ENCODE measurements around the gene GOPC. TPM values are rescaled to one million over a fixed set of nuclear protein-coding genes. Genes with fewer than 3 reads are reported as not detected.

GOPC gene
- total and polyA plus RNA-seq, 2 donors (not counting 1 experiment from before 2014, with no cell fraction given): 8.9 to 26.7 TPM

GRCh38 chr6:117531809-117532725, 70.2 kb downstream of the GOPC start:
- Mint-ChIP-seq H3K4me3 (no peak overlapping the region), H3K27ac (no peak overlapping the region), H3K27me3 (peaks cover 33% of the 10 kb centered on the region), H3K4me1 (no peaks in the 10 kb centered on the region), H3K9me3 (ENCODE audit: insufficient read depth) (no peaks in the 10 kb centered on the region)
- TF ChIP-seq CTCF (IDR thresholded peaks at IDR 0.05): no peak
- TF ChIP-seq EZH2 (IDR thresholded peaks at IDR 0.05; ENCODE audit: borderline replicate concordance, insufficient read depth, low read depth, low read length, poor library complexity, severe bottlenecking): no peak
- POLR2A ChIA-PET: no interaction called here
- intact Hi-C loops (cut with micrococcal nuclease): no loop called here
- Histone ChIP-seq H3K27me3 (replicated peaks in 1 of 4; ENCODE audit: control extremely low read depth in 1 of 4, control insufficient read depth in 3 of 4, insufficient read depth in 4 of 4, low read length in 3 of 4) (no peaks in the 10 kb centered on the region), H3K36me3 (replicated peaks in 1 of 2; ENCODE audit: control extremely low read depth in 1 of 2, control insufficient read depth in 1 of 2, extremely low read depth in 1 of 2, insufficient read depth in 2 of 2, low read length in 1 of 2) (no peaks in the 10 kb centered on the region), H3K79me2 (ENCODE audit: control insufficient read depth, insufficient read depth, low read length) (no peaks in the 10 kb centered on the region), H3K4me3 (ENCODE audit: control extremely low read depth in 1 of 5, extremely low read depth in 1 of 5, insufficient read depth in 1 of 5, low read depth in 2 of 5, low read length in 4 of 5) (no peak overlapping the region), H3K9me3 (ENCODE audit: control extremely low read depth in 1 of 3, control insufficient read depth in 2 of 3, insufficient read depth in 1 of 3, low read length in 2 of 3) (no peaks in the 10 kb centered on the region), H3K27ac (ENCODE audit: low read length in 2 of 2) (no peak overlapping the region), H3K4me1 (ENCODE audit: control insufficient read depth in 2 of 2, insufficient read depth in 2 of 2, low read length in 2 of 2) (no peaks in the 10 kb centered on the region), H3K4me2 (replicated peaks; ENCODE audit: low read depth, low read length, poor library complexity, severe bottlenecking) (no peak overlapping the region), H4K20me1 (ENCODE audit: control insufficient read depth, insufficient read depth, low read length, poor library complexity, severe bottlenecking) (no peaks in the 10 kb centered on the region), H3K9ac (ENCODE audit: low read length) (no peak overlapping the region), H2AFZ (ENCODE audit: insufficient read depth, low read depth, low read length, poor library complexity, severe bottlenecking) (no peak overlapping the region)
- CTCF ChIA-PET: no interaction called here
- DNase-seq (no peak), ATAC-seq (ENCODE audit: low read depth) (no peak)
- WGBS (ENCODE audit: insufficient coverage): 92% methylated on average over 4 of the region's 5 CpGs

- WGBS (ENCODE audit: insufficient coverage): 30% methylated on average over 5 of the region's 6 CpGs
- CTCF ChIA-PET: no interaction called here
- POLR2A ChIA-PET: no interaction called here
These were observed 71.0 kb downstream of the GOPC start for GRCh38 chr6:117531346-117531745.

More at GRCh38 chr6:117531346-117531745, 71.0 kb downstream of the GOPC start:
- Histone ChIP-seq H3K4me2 (replicated peaks; ENCODE audit: low read depth, low read length, poor library complexity, severe bottlenecking) (no peak overlapping the region), H2AFZ (ENCODE audit: insufficient read depth, low read depth, low read length, poor library complexity, severe bottlenecking) (no peak overlapping the region), H3K9me3 (ENCODE audit: control extremely low read depth in 1 of 3, control insufficient read depth in 2 of 3, insufficient read depth in 1 of 3, low read length in 2 of 3) (no peaks in the 10 kb centered on the region), H3K4me1 (ENCODE audit: control insufficient read depth in 2 of 2, insufficient read depth in 2 of 2, low read length in 2 of 2) (no peaks in the 10 kb centered on the region), H3K27me3 (replicated peaks in 1 of 4; ENCODE audit: control extremely low read depth in 1 of 4, control insufficient read depth in 3 of 4, insufficient read depth in 4 of 4, low read length in 3 of 4) (no peaks in the 10 kb centered on the region), H3K4me3 (ENCODE audit: control extremely low read depth in 1 of 5, extremely low read depth in 1 of 5, insufficient read depth in 1 of 5, low read depth in 2 of 5, low read length in 4 of 5) (no peak overlapping the region), H3K36me3 (replicated peaks in 1 of 2; ENCODE audit: control extremely low read depth in 1 of 2, control insufficient read depth in 1 of 2, extremely low read depth in 1 of 2, insufficient read depth in 2 of 2, low read length in 1 of 2) (no peaks in the 10 kb centered on the region), H3K79me2 (ENCODE audit: control insufficient read depth, insufficient read depth, low read length) (no peaks in the 10 kb centered on the region), H3K27ac (ENCODE audit: low read length in 2 of 2) (no peak overlapping the region), H4K20me1 (ENCODE audit: control insufficient read depth, insufficient read depth, low read length, poor library complexity, severe bottlenecking) (no peaks in the 10 kb centered on the region), H3K9ac (ENCODE audit: low read length) (no peak overlapping the region)
- peaks cover 26% of the 10 kb centered on the region for H3K27me3 Mint-ChIP-seq
- H3K27ac Mint-ChIP-seq: no peak overlapping the region
- no peak overlapping the region for H3K4me3 Mint-ChIP-seq
- ATAC-seq (ENCODE audit: low read depth): no peak
- DNase-seq: no peak
- intact Hi-C loops (cut with micrococcal nuclease): no loop called here
- no peak for TF ChIP-seq CTCF (IDR thresholded peaks at IDR 0.05)
- no peak for TF ChIP-seq EZH2 (IDR thresholded peaks at IDR 0.05; ENCODE audit: borderline replicate concordance, insufficient read depth, low read depth, low read length, poor library complexity, severe bottlenecking)
- no peaks in the 10 kb centered on the region for H3K4me1 Mint-ChIP-seq
- no peaks in the 10 kb centered on the region for H3K9me3 Mint-ChIP-seq (ENCODE audit: insufficient read depth)
